Fibroblast of lung (primary cell): ENCODE results near the gene LIMCH1.

Experiments
- EZH2 ChIP-seq: IDR thresholded peaks from 2 replicates; pipeline ENCODE4 v1.5.1; 2012; ENCODE audit warnings: low read length, control low read depth, mild to moderate bottlenecking; ENCODE audit errors: missing control alignments
- TF ChIP-seq, protein P1 (sequence below), 2 donors: IDR thresholded peaks in 1 of 2; conservative IDR thresholded peaks in 1 of 2; 1 replicate in 1 of 2; 2 replicates in 1 of 2; pipeline ENCODE4 v1.5.1; 2011 to 2012; ENCODE audit warnings: low read length in 2 of 2, control low read depth in 1 of 2, inconsistent platforms in 1 of 2, low read depth in 1 of 2, mild to moderate bottlenecking in 1 of 2

DNA sequence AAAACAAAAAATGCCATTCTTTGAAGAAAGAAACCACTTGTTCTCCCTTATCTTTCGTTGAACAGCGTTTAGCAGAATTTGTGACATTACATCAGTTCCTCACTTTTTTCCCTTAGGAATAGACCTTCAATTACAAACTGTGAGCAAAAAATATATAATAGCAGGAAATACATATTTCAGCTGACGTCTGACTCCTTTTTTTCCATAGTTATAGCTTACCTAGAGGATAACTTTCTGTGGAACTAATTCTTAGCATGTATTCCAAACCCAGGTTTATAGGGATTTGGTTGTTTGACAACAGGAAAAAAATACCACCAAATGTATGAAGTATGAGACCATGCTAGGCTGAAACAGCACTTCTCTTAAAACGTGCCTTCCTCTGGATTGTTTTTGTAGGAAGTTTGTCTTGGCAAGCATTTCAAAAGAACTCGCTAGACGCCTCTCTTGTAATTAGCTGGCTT lies 2.0 kb upstream of the LIMCH1 start:
- TF ChIP-seq, protein P1, sequence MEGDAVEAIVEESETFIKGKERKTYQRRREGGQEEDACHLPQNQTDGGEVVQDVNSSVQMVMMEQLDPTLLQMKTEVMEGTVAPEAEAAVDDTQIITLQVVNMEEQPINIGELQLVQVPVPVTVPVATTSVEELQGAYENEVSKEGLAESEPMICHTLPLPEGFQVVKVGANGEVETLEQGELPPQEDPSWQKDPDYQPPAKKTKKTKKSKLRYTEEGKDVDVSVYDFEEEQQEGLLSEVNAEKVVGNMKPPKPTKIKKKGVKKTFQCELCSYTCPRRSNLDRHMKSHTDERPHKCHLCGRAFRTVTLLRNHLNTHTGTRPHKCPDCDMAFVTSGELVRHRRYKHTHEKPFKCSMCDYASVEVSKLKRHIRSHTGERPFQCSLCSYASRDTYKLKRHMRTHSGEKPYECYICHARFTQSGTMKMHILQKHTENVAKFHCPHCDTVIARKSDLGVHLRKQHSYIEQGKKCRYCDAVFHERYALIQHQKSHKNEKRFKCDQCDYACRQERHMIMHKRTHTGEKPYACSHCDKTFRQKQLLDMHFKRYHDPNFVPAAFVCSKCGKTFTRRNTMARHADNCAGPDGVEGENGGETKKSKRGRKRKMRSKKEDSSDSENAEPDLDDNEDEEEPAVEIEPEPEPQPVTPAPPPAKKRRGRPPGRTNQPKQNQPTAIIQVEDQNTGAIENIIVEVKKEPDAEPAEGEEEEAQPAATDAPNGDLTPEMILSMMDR (conservative IDR thresholded peaks at IDR 0.05 in 1 of 2, IDR thresholded peaks at IDR 0.05 in 1 of 2; ENCODE audit: low read depth in 1 of 2, low read length in 2 of 2) = no peak
- no peak for TF ChIP-seq EZH2
